Esophagus muscularis mucosa (tissue), 3 donors: ENCODE data around the gene GRAMD2B.

Experiments used
- POLR2AphosphoS5 ChIP-seq, 2 donors: sonication (generic); formaldehyde crosslinking; IDR thresholded peaks; one replicate each; pipeline ENCODE4 v1.6.1; 2017; ENCODE audit warnings: antibody characterized with exemption in 2 of 2
- TF ChIP-seq, protein P1 (sequence below), 3 experiments: fragments of 200-600 bp in 2 of 3; fragments of 450-650 bp in 1 of 3; sonication (generic) in 2 of 3; IDR thresholded peaks; one replicate each; pipeline ENCODE4 v1.5.1; 2017 to 2019; ENCODE audit warnings: antibody characterized with exemption in 3 of 3, mild to moderate bottlenecking in 2 of 3, moderate library complexity in 1 of 3

DNA sequence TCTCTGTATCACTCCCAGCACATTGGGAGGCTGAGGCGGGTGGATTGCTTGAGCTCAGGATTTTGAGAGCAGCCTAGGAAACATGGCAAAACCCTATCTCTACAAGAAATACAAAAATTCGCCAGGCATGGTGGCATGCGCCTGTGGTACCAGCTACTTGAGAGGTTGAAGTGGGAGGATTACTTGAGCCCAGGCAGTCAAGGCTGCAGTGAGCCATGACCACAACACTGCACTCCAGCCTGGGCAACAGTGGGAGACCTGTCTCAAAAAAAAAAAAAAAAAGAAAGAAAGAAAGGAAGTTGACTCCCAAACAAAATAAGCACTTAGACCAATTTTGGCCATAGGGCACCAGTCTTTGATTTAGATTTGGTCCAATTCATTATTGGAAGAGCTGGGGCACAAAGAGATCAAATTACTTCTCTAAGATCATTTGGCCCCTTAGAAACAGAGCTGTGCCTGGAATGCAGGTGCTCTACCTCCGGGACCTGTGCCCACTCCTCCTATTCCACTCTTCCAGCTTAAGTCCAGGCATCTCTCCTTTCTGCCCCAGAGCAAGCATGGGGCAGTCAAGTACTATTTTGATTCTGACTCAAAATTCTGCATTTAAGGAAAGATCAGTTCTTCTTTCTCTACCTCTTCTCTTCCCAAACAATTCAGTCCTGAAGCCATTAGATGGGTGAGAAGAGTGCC, 112.8 kb downstream of the GRAMD2B start:
- TF ChIP-seq, protein P1, sequence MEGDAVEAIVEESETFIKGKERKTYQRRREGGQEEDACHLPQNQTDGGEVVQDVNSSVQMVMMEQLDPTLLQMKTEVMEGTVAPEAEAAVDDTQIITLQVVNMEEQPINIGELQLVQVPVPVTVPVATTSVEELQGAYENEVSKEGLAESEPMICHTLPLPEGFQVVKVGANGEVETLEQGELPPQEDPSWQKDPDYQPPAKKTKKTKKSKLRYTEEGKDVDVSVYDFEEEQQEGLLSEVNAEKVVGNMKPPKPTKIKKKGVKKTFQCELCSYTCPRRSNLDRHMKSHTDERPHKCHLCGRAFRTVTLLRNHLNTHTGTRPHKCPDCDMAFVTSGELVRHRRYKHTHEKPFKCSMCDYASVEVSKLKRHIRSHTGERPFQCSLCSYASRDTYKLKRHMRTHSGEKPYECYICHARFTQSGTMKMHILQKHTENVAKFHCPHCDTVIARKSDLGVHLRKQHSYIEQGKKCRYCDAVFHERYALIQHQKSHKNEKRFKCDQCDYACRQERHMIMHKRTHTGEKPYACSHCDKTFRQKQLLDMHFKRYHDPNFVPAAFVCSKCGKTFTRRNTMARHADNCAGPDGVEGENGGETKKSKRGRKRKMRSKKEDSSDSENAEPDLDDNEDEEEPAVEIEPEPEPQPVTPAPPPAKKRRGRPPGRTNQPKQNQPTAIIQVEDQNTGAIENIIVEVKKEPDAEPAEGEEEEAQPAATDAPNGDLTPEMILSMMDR (IDR thresholded peaks at IDR 0.05) = no peak
- no peak for TF ChIP-seq POLR2AphosphoS5 (IDR thresholded peaks at IDR 0.05)
